HG03571 (cell line): Measurements from ENCODE around the gene RALBP1.

Experiments used
- ATAC-seq: cut with Tn5 transposase; IDR thresholded peaks from one replicate; pipeline ENCODE4 v1.9.1; 2021; ENCODE audit not compliant: unreplicated experiment

Gene RALBP1

GRCh38 chr18:9546468-9546867 lies 71.2 kb downstream of the RALBP1 start:
- ATAC-seq, result no peak

GRCh38 chr18:9547782-9548181 lies 72.5 kb downstream of the RALBP1 start:
- no peak for ATAC-seq

GRCh38 chr18:9549405-9549804 lies 74.1 kb downstream of the RALBP1 start:
- no peak for ATAC-seq

GRCh38 chr18:9550429-9550828 lies 75.1 kb downstream of the RALBP1 start:
- no peak for ATAC-seq

GRCh38 chr18:9552191-9552590 lies 76.9 kb downstream of the RALBP1 start:
- ATAC-seq, result no peak

GRCh38 chr18:9552616-9553015 lies 77.3 kb downstream of the RALBP1 start:
- no peak for ATAC-seq

- ATAC-seq, result no peak
These were observed 82.1 kb downstream of the RALBP1 start for GRCh38 chr18:9557250-9557943.

GRCh38 chr18:9558387-9559064 lies 83.2 kb downstream of the RALBP1 start:
- no peak for ATAC-seq

GRCh38 chr18:9559253-9559652 lies 83.9 kb downstream of the RALBP1 start:
- ATAC-seq, result no peak

- no peak for ATAC-seq
These were observed 86.4 kb downstream of the RALBP1 start for GRCh38 chr18:9561759-9562158.

- ATAC-seq, result no peak
These were observed 87.3 kb downstream of the RALBP1 start for GRCh38 chr18:9562584-9562983.

- ATAC-seq, result no peak
These were observed 88.0 kb downstream of the RALBP1 start for GRCh38 chr18:9563331-9563730.

GRCh38 chr18:9565407-9565806 lies 90.1 kb downstream of the RALBP1 start:
- ATAC-seq, result no peak

GRCh38 chr18:9568186-9568585 lies 92.9 kb downstream of the RALBP1 start:
- no peak for ATAC-seq

GRCh38 chr18:9569178-9569577 lies 93.9 kb downstream of the RALBP1 start:
- ATAC-seq, result no peak

- ATAC-seq, result no peak
These were observed 94.9 kb downstream of the RALBP1 start for GRCh38 chr18:9570255-9570654.

GRCh38 chr18:9571546-9571945 lies 96.2 kb downstream of the RALBP1 start:
- ATAC-seq, result no peak

GRCh38 chr18:9574473-9575115 lies 99.3 kb downstream of the RALBP1 start:
- no peak for ATAC-seq

- no peak for ATAC-seq
These were observed 100.2 kb downstream of the RALBP1 start for GRCh38 chr18:9575558-9575957.

- no peak for ATAC-seq
These were observed 102.0 kb downstream of the RALBP1 start for GRCh38 chr18:9577361-9577760.

GRCh38 chr18:9578306-9578705 lies 103.0 kb downstream of the RALBP1 start:
- ATAC-seq, result no peak

GRCh38 chr18:9581667-9582066 lies 106.4 kb downstream of the RALBP1 start:
- no peak for ATAC-seq
